Caco-2 (cell line): ENCODE results near the gene C7. TPM values are rescaled to one million over a fixed set of nuclear protein-coding genes. Genes with fewer than 3 reads are reported as not detected.

Experiments
- BruUV-seq: library from RNA; stranded (reverse); fragments of 400-500 nt; replicated peaks from 2 replicates; lab custom pipeline; 2021; lab: Mats Ljungman, UMichigan
- CTCF ChIA-PET: fragments of 300-600 bp; sonication (Branson Sonifier 250); formaldehyde crosslinking; loops from one replicate; lab custom pipeline; 2022; ENCODE audit warnings: antibody characterized with exemption; lab: Charles Lee
- POLR2A ChIA-PET: fragments of 300-600 bp; sonication (Branson Sonifier 250); formaldehyde crosslinking; loops from one replicate; lab custom pipeline; 2022; ENCODE audit warnings: antibody characterized with exemption; lab: Charles Lee
- DNase-seq, 2 experiments: peaks; one replicate each; pipeline versions ENCODE4 v3.0.0 to v3.0.0-alpha.2; 2020 to 2022
- H3K27me3 ChIP-seq: replicated peaks from 2 replicates; pipeline ENCODE4 v1.6.0; 2011; ENCODE audit warnings: low read length; ENCODE audit not compliant: control insufficient read depth, insufficient read depth
- H3K36me3 ChIP-seq: 2 replicates; pipeline ENCODE4 v1.5.1; 2011; ENCODE audit warnings: low read length; ENCODE audit not compliant: control insufficient read depth, insufficient read depth
- H3K4me1 ChIP-seq: fragments of 250-450 bp; sonication (Bioruptor Pico); 2 replicates; pipeline ENCODE4 v1.5.1; 2020; ENCODE audit warnings: mild to moderate bottlenecking
- H3K4me3 ChIP-seq: 2 replicates; pipeline ENCODE4 v1.5.1; 2011; ENCODE audit warnings: low read depth, mild to moderate bottlenecking, control low read depth, low read length
- H3K9me3 ChIP-seq: fragments of 250-450 bp; sonication (Bioruptor Pico); 2 replicates; pipeline ENCODE4 v1.5.1; 2020; ENCODE audit warnings: mild to moderate bottlenecking, moderate library complexity
- H3K27ac Mint-ChIP-seq: one replicate; pipeline ENCODE4 v1.8.0; 2022; ENCODE audit warnings: mixed read lengths; ENCODE audit not compliant: unreplicated experiment
- H3K27me3 Mint-ChIP-seq: one replicate; pipeline ENCODE4 v1.8.0; 2022; ENCODE audit warnings: mixed read lengths; ENCODE audit not compliant: insufficient read depth, unreplicated experiment
- H3K36me3 Mint-ChIP-seq: one replicate; pipeline ENCODE4 v1.8.0; 2022; ENCODE audit warnings: mild to moderate bottlenecking, mixed read lengths; ENCODE audit not compliant: insufficient read depth, unreplicated experiment
- H3K4me1 Mint-ChIP-seq: one replicate; pipeline ENCODE4 v1.8.0; 2022; ENCODE audit warnings: low read depth, mixed read lengths; ENCODE audit not compliant: unreplicated experiment
- H3K4me3 Mint-ChIP-seq: one replicate; pipeline ENCODE4 v1.8.0; 2022; ENCODE audit warnings: mild to moderate bottlenecking, moderate library complexity, mixed read lengths; ENCODE audit not compliant: unreplicated experiment
- H3K9me3 Mint-ChIP-seq: one replicate; pipeline ENCODE4 v1.8.0; 2022; ENCODE audit warnings: mixed read lengths; ENCODE audit not compliant: unreplicated experiment
- intact Hi-C: fragments of 100-400 bp; cut with micrococcal nuclease; formaldehyde crosslinking; loops from one replicate; pipeline ENCODE4 v1.10.0; 2022; ENCODE audit not compliant: unreplicated experiment
- total RNA-seq: library from RNA; stranded (reverse); gene quantifications from 2 replicates; pipeline ENCODE4 v1.2.3, GENCODE V29; 2022
- TF ChIP-seq, protein P1 (sequence below), 2 experiments: fragments of 200-600 bp in 1 of 2; IDR thresholded peaks; 1 replicate in 1 of 2; 2 replicates in 1 of 2; pipeline versions ENCODE4 v1.5.1 to v1.8.0; 2011 to 2022; ENCODE audit warnings: antibody characterized with exemption in 1 of 2, control low read depth in 1 of 2, inconsistent platforms in 1 of 2, low read depth in 1 of 2, low read length in 1 of 2, mild to moderate bottlenecking in 1 of 2, moderate library complexity in 1 of 2; ENCODE audit not compliant: insufficient read depth in 1 of 2, severe bottlenecking in 1 of 2, unreplicated experiment in 1 of 2

The C7 gene
- total RNA-seq, 1 experiment from 2014 or later, result not detected

GRCh38 chr5:40976836-40977235, 67.5 kb downstream of the C7 start:
- no peaks in the 10 kb centered on the region for H3K27me3 ChIP-seq
- Mint-ChIP-seq H3K4me1 (no peaks in the 10 kb centered on the region), H3K4me3 (no peak overlapping the region), H3K9me3 (no peaks in the 10 kb centered on the region), H3K27me3 (peaks cover 8% of the 10 kb centered on the region), H3K36me3 (no peaks in the 10 kb centered on the region), H3K27ac (no peak overlapping the region)
- H3K4me3 ChIP-seq, result no peak overlapping the region
- H3K9me3 ChIP-seq, result no peaks in the 10 kb centered on the region
- CTCF ChIA-PET, result no interaction called here
- no TSS peak for BruUV-seq
- DNase-seq, result no peak
- no peaks in the 10 kb centered on the region for H3K36me3 ChIP-seq
- POLR2A ChIA-PET, result no interaction called here
- TF ChIP-seq, protein P1, sequence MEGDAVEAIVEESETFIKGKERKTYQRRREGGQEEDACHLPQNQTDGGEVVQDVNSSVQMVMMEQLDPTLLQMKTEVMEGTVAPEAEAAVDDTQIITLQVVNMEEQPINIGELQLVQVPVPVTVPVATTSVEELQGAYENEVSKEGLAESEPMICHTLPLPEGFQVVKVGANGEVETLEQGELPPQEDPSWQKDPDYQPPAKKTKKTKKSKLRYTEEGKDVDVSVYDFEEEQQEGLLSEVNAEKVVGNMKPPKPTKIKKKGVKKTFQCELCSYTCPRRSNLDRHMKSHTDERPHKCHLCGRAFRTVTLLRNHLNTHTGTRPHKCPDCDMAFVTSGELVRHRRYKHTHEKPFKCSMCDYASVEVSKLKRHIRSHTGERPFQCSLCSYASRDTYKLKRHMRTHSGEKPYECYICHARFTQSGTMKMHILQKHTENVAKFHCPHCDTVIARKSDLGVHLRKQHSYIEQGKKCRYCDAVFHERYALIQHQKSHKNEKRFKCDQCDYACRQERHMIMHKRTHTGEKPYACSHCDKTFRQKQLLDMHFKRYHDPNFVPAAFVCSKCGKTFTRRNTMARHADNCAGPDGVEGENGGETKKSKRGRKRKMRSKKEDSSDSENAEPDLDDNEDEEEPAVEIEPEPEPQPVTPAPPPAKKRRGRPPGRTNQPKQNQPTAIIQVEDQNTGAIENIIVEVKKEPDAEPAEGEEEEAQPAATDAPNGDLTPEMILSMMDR (IDR thresholded peaks at IDR 0.05; ENCODE audit: insufficient read depth in 1 of 2, low read depth in 1 of 2, low read length in 1 of 2, severe bottlenecking in 1 of 2, unreplicated experiment in 1 of 2), result no peak
- no peaks in the 10 kb centered on the region for H3K4me1 ChIP-seq
- intact Hi-C loops, result no loop called here

DNA sequence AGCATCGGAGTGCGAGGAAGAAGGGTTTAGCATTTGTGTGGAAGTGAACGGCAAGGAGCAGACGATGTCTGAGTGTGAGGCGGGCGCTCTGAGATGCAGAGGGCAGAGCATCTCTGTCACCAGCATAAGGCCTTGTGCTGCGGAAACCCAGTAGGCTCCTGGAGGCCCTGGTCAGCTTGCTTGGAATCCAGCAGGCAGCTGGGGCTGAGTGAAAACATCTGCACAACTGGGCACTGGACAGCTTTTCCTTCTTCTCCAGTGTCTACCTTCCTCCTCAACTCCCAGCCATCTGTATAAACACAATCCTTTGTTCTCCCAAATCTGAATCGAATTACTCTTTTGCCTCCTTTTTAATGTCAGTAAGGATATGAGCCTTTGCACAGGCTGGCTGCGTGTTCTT, 72.1 kb downstream of the C7 start:
- H3K27ac Mint-ChIP-seq, result no peak overlapping the region
- H3K9me3 ChIP-seq, result no peaks in the 10 kb centered on the region
- peaks cover 13% of the 10 kb centered on the region for H3K27me3 Mint-ChIP-seq
- no peaks in the 10 kb centered on the region for H3K9me3 Mint-ChIP-seq
- H3K4me1 ChIP-seq, result no peaks in the 10 kb centered on the region
- BruUV-seq, result no TSS peak
- TF ChIP-seq, protein P1 (IDR thresholded peaks at IDR 0.05; ENCODE audit: insufficient read depth in 1 of 2, low read depth in 1 of 2, low read length in 1 of 2, severe bottlenecking in 1 of 2, unreplicated experiment in 1 of 2), result no peak
- no peaks in the 10 kb centered on the region for H3K4me1 Mint-ChIP-seq
- ChIA-PET POLR2A (no interaction called here), CTCF (no interaction called here)
- no peak for DNase-seq
- H3K36me3 Mint-ChIP-seq, result no peaks in the 10 kb centered on the region
- no peak overlapping the region for H3K4me3 Mint-ChIP-seq
- intact Hi-C loops, result no loop called here
- H3K27me3 ChIP-seq, result no peaks in the 10 kb centered on the region
- H3K4me3 ChIP-seq, result no peak overlapping the region
- H3K36me3 ChIP-seq, result no peaks in the 10 kb centered on the region

GRCh38 chr5:40983781-40984180, 74.5 kb downstream of the C7 start:
- H3K4me3 ChIP-seq, result no peak overlapping the region
- no peaks in the 10 kb centered on the region for H3K4me1 Mint-ChIP-seq
- H3K27me3 Mint-ChIP-seq, result peaks cover 13% of the 10 kb centered on the region
- no peak overlapping the region for H3K27ac Mint-ChIP-seq
- no peaks in the 10 kb centered on the region for H3K9me3 ChIP-seq
- H3K4me3 Mint-ChIP-seq, result no peak overlapping the region
- H3K36me3 ChIP-seq, result no peaks in the 10 kb centered on the region
- H3K27me3 ChIP-seq, result no peaks in the 10 kb centered on the region
- no peak for DNase-seq
- H3K4me1 ChIP-seq, result no peaks in the 10 kb centered on the region
- no peaks in the 10 kb centered on the region for H3K36me3 Mint-ChIP-seq
- TF ChIP-seq, protein P1 (IDR thresholded peaks at IDR 0.05; ENCODE audit: insufficient read depth in 1 of 2, low read depth in 1 of 2, low read length in 1 of 2, severe bottlenecking in 1 of 2, unreplicated experiment in 1 of 2), result no peak
- H3K9me3 Mint-ChIP-seq, result no peaks in the 10 kb centered on the region
- no TSS peak for BruUV-seq
- ChIA-PET CTCF (no interaction called here), POLR2A (no interaction called here)
- intact Hi-C loops, result no loop called here
